GM10847 (cell line): Measurements from ENCODE around the gene TESMIN.

Experiments used
- POLR2A ChIP-seq: IDR thresholded peaks from 2 replicates; pipeline ENCODE4 v1.6.1; 2011; ENCODE audit not compliant: insufficient read length; ENCODE audit errors: extremely low read depth

The TESMIN gene

GRCh38 chr11:68667511-68668500, 83.5 kb downstream of the TESMIN start:
- TF ChIP-seq POLR2A: no peak

GRCh38 chr11:68666849-68667248, 84.5 kb downstream of the TESMIN start:
- TF ChIP-seq POLR2A: no peak

DNA sequence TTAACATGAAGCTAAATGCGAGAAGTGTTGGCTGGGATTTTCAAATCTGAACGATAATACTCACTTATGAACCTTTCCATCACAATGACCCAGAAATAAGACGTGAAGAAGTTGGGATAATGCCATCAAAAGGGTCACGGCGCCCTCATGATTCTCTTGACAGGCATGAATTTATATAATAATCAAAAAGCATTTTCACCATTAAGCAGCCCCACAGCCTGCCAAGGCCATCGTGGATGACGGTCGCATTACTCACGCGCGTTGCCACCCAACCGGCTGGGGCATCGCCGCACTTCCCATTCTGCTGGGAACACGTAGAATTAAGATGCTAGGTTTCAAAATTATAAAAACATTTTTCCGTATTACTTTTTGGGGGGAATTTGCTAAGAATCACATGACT, 85.9 kb downstream of the TESMIN start:
- no peak for TF ChIP-seq POLR2A

- no peak for TF ChIP-seq POLR2A
These were observed 86.4 kb downstream of the TESMIN start for GRCh38 chr11:68664906-68665305.

DNA sequence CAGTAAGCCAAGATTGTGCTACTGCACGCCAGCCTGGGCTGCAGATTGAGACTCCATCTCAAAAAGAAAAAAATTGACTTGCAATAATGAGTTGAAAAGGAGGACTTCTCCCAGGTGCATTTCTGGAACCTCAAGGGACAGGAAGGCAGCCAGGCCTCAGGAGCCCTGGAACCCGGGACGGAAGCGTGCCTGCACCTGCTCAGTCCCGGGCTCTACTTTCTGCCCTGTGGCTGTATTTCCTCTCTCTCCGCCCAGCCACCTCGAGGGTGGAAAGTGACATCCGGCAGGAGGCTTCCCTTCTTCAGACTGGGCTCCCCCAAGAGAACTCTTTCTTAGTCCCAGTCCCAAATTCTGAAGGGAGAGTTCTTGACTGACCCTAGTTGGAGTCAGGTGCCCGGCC, 87.2 kb downstream of the TESMIN start:
- no peak for TF ChIP-seq POLR2A

GRCh38 chr11:68663482-68664010, 87.8 kb downstream of the TESMIN start:
- no peak for TF ChIP-seq POLR2A

- no peak for TF ChIP-seq POLR2A
These were observed 89.4 kb downstream of the TESMIN start for GRCh38 chr11:68661697-68662603.

DNA sequence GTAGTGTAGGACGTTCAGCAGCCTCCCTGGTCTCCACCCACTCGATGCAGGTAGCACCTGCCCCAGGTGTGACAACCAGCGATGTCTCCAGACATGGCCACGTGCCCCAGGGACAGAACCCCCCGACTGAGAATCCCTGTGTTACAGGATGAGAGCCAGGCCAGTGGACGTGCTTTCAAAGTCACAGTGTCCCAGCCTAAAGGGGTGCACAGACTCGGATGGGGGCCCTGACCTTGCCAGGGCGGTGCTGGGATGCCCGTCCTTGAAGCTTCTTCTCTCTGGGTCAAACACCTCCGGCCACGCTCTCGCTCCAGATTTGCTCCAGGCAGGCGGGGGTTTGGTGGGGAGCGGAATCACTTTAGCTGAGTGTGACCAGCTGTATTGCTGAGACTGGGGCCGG, 90.3 kb downstream of the TESMIN start:
- no peak for TF ChIP-seq POLR2A

- no peak for TF ChIP-seq POLR2A
These were observed 91.1 kb downstream of the TESMIN start for GRCh38 chr11:68660066-68660810.

DNA sequence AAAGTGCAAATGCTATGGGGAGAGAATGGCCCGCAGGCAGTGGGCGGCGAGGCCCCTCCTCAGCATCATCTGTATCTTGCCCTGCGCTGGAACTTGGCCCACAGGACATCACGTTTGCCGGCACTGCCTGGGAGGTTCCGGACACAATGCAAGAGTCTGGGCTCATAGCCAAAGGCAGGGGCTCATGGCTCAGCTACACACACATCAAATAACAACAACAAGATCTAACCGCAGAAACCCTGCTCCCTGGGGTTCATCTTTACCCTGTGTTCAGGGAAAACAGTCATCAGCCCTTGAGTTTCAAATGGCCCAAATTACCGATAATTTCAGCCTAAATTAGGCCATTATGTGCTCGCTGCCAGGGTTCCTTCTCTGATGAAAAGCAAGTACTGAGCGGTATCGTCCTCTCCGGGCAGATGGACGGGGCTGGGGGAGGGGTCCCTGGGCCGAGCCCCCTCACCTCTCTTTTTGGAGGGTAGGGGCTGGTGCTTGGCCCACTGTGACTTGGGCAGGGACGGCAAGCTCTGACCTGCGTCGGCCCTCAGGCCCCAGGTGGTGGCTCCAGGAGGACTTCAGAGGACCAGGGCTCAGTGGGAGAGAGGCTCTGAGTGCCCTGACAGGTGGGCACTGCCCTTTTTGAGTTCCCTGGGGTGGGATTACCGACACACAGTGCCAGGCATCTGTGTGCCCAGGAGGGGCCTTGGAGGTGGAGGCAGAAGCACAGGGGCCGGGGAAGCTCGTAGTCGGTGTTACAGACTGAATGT, 92.0 kb downstream of the TESMIN start:
- no peak for TF ChIP-seq POLR2A

DNA sequence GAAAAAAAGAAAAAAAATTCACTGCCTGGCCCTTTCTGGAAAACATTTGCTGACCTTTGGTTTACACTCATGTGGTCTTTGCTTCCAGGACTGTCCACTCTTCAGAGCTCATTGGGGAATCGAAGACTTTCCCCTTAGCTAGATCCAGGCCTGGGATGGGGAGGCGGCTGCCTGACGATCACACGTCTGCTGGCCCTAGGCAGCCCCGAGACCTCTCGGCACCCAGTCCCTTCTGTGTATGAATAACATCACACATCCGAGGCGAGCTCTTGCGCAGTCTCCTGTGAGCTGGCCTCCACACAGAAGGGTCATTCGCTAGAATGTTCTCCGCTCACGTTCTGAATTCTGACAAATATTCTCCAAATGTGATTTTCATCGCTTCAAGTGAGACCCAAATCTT, 92.7 kb downstream of the TESMIN start:
- no peak for TF ChIP-seq POLR2A

GRCh38 chr11:68658097-68658496, 93.2 kb downstream of the TESMIN start:
- TF ChIP-seq POLR2A: no peak
